IMR-90 (cell line): Measurements from ENCODE around the gene CMSS1.

ENCODE experiments used
- BHLHE40 ChIP-seq: fragments of 150-350 bp; IDR thresholded peaks from 2 replicates; pipeline ENCODE4 v1.6.1; 2016; ENCODE audit warnings: mild to moderate bottlenecking, low read depth, low read length
- POLR2A ChIP-seq: IDR thresholded peaks from 2 replicates; pipeline ENCODE4 v1.6.1; 2012; ENCODE audit warnings: mild to moderate bottlenecking, low read depth, low read length
- TF ChIP-seq, protein P1 (sequence below): conservative IDR thresholded peaks from 2 replicates; pipeline ENCODE4 v1.5.1; 2012; ENCODE audit warnings: mild to moderate bottlenecking, low read depth, low read length, improper control_type of control experiment

DNA sequence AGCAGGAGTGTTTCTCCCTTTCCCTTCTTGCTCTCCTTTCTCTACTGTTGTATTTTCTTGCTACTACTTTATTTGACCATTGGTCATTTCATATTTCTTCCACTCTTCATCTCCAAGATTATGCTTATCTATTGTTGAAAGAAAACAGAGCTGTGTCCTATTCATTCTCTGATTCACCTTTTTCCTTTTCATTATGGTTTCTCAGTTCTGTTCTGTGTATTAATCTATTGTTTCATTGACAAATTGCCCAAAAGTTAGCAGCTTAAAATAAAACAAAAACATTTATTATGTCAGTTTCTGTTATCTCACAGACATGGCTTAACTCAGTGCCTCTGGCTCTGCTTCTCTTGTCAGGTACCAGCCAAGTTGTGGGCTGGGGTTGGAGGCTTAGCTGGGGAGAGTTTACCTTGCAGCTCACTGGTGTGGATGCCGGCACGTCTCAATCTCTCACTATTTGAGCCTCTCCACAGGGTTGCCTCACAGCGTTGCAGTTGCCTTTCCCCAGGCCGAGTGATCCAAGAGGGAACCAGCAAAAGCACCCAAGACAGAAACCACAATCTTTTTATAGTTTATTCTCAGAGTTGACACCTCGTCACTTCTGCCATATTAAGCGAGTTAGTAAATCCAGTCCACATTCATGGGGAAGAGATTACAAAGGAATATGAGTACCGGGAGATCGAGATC lies 333.5 kb downstream of the CMSS1 start:
- TF ChIP-seq POLR2A (no peak), BHLHE40 (no peak)
- TF ChIP-seq, protein P1, sequence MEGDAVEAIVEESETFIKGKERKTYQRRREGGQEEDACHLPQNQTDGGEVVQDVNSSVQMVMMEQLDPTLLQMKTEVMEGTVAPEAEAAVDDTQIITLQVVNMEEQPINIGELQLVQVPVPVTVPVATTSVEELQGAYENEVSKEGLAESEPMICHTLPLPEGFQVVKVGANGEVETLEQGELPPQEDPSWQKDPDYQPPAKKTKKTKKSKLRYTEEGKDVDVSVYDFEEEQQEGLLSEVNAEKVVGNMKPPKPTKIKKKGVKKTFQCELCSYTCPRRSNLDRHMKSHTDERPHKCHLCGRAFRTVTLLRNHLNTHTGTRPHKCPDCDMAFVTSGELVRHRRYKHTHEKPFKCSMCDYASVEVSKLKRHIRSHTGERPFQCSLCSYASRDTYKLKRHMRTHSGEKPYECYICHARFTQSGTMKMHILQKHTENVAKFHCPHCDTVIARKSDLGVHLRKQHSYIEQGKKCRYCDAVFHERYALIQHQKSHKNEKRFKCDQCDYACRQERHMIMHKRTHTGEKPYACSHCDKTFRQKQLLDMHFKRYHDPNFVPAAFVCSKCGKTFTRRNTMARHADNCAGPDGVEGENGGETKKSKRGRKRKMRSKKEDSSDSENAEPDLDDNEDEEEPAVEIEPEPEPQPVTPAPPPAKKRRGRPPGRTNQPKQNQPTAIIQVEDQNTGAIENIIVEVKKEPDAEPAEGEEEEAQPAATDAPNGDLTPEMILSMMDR = no peak
